Panc1 (cell line): ENCODE measurements around the gene SGO2. TPM values are rescaled to one million over a fixed set of nuclear protein-coding genes. Genes with fewer than 3 reads are reported as not detected.

Source experiments
- ATAC-seq: fragments of 200-7000 bp; cut with Tn5 transposase; 2 replicates; pipeline ENCODE4 v1.9.1; 2020; ENCODE audit warnings: mild to moderate bottlenecking, moderate library complexity
- BruUV-seq: library from RNA; stranded (reverse); fragments of 400-500 nt; replicated peaks from 2 replicates; lab custom pipeline; 2021; lab: Mats Ljungman, UMichigan
- CTCF ChIA-PET: fragments of 300-600 bp; sonication (Branson Sonifier 250); formaldehyde crosslinking; loops from one replicate; lab custom pipeline; 2022; ENCODE audit warnings: antibody characterized with exemption; lab: Charles Lee
- POLR2A ChIA-PET: fragments of 300-600 bp; sonication (Branson Sonifier 250); formaldehyde crosslinking; loops from one replicate; lab custom pipeline; 2022; ENCODE audit warnings: antibody characterized with exemption; lab: Charles Lee
- DNase-seq: peaks from one replicate; pipeline ENCODE4 v3.0.0-alpha.2; 2010; ENCODE audit warnings: low read depth, low spot score
- H3K27ac ChIP-seq: 2 replicates; pipeline ENCODE4 v1.5.1; 2011; ENCODE audit warnings: mild to moderate bottlenecking, low read length, inconsistent platforms
- H3K27me3 ChIP-seq: fragments of 200-500 bp; sonication (Bioruptor generic); 2 replicates; pipeline ENCODE4 v1.6.0; 2014; ENCODE audit warnings: low read length, inconsistent platforms; ENCODE audit not compliant: control insufficient read depth, insufficient read depth
- H3K36me3 ChIP-seq: fragments of 200-500 bp; sonication (Bioruptor generic); 2 replicates; pipeline ENCODE4 v1.5.1; 2014; ENCODE audit warnings: inconsistent platforms, mild to moderate bottlenecking, low read length, moderate library complexity; ENCODE audit not compliant: control insufficient read depth, insufficient read depth
- H3K4me1 ChIP-seq: 2 replicates; pipeline ENCODE4 v1.5.1; 2011; ENCODE audit warnings: inconsistent platforms, mild to moderate bottlenecking, low read length, moderate library complexity; ENCODE audit not compliant: control insufficient read depth, insufficient read depth
- H3K4me3 ChIP-seq, 2 experiments: 2 replicates each; pipeline ENCODE4 v1.5.1; 2011 to 2012; ENCODE audit warnings: low read depth in 2 of 2, low read length in 2 of 2, mild to moderate bottlenecking in 2 of 2, inconsistent platforms in 1 of 2, moderate library complexity in 1 of 2
- H3K9me3 ChIP-seq: fragments of 200-500 bp; sonication (Bioruptor generic); 2 replicates; pipeline ENCODE4 v1.5.1; 2014; ENCODE audit warnings: low read depth, mild to moderate bottlenecking, inconsistent platforms, low read length, moderate library complexity; ENCODE audit not compliant: control insufficient read depth, insufficient read depth
- POLR2AphosphoS5 ChIP-seq: IDR thresholded peaks from 2 replicates; pipeline ENCODE4 v1.6.1; 2012; ENCODE audit warnings: mild to moderate bottlenecking, low read depth, low read length, moderate library complexity
- SIN3A ChIP-seq: IDR thresholded peaks from 2 replicates; pipeline ENCODE4 v1.6.1; 2012; ENCODE audit warnings: low read depth, mild to moderate bottlenecking, low read length, moderate library complexity, borderline replicate concordance; ENCODE audit not compliant: insufficient read depth
- TCF7L2 ChIP-seq: IDR thresholded peaks from 2 replicates; pipeline ENCODE4 v1.6.1; 2011; ENCODE audit warnings: mild to moderate bottlenecking, low read depth, low read length, inconsistent platforms
- in situ Hi-C: cut with HindIII; loops from 2 replicates; pipeline ENCODE4 v1.10.0; 2016; ENCODE audit warnings: low sequenced_read_pairs, low pct_unique_long_range_greater_than_20kb
- intact Hi-C: fragments of 100-400 bp; cut with micrococcal nuclease; formaldehyde crosslinking; loops from one replicate; pipeline ENCODE4 v1.10.0; 2022; ENCODE audit not compliant: unreplicated experiment
- total RNA-seq: library from RNA; stranded (reverse); gene quantifications from one replicate; pipeline ENCODE4 v1.2.1, GENCODE V29; 2021; ENCODE audit not compliant: unreplicated experiment
- TF ChIP-seq, protein P1 (sequence below), 2 experiments: IDR thresholded peaks; 2 replicates each; pipeline ENCODE4 v1.6.1; 2011 to 2012; ENCODE audit warnings: low read depth in 2 of 2, control low read depth in 1 of 2, low read length in 1 of 2, mild to moderate bottlenecking in 1 of 2, moderate library complexity in 1 of 2; ENCODE audit not compliant: insufficient read depth in 1 of 2
- TF ChIP-seq, protein P2 (sequence below): fragments of 450-650 bp; IDR thresholded peaks from 2 replicates; pipeline ENCODE4 v1.5.1; 2017; ENCODE audit warnings: mild to moderate bottlenecking

SGO2 gene
- total RNA-seq, 1 experiment from 2014 or later = 34.0 TPM

- no peaks in the 10 kb centered on the region for H3K27me3 ChIP-seq
- no peak overlapping the region for H3K27ac ChIP-seq
- no peaks in the 10 kb centered on the region for H3K4me1 ChIP-seq
- H3K4me3 ChIP-seq = no peak overlapping the region
- H3K36me3 ChIP-seq = no peaks in the 10 kb centered on the region
- no peak for DNase-seq
- POLR2A ChIA-PET = no interaction called here
- no peak for ATAC-seq
- BruUV-seq = no TSS peak
- CTCF ChIA-PET = no interaction called here
- in situ Hi-C loops (no loop called here), intact Hi-C loops (no loop called here)
- no peak for TF ChIP-seq TCF7L2
- TF ChIP-seq SIN3A = no peak
- TF ChIP-seq, protein P1, sequence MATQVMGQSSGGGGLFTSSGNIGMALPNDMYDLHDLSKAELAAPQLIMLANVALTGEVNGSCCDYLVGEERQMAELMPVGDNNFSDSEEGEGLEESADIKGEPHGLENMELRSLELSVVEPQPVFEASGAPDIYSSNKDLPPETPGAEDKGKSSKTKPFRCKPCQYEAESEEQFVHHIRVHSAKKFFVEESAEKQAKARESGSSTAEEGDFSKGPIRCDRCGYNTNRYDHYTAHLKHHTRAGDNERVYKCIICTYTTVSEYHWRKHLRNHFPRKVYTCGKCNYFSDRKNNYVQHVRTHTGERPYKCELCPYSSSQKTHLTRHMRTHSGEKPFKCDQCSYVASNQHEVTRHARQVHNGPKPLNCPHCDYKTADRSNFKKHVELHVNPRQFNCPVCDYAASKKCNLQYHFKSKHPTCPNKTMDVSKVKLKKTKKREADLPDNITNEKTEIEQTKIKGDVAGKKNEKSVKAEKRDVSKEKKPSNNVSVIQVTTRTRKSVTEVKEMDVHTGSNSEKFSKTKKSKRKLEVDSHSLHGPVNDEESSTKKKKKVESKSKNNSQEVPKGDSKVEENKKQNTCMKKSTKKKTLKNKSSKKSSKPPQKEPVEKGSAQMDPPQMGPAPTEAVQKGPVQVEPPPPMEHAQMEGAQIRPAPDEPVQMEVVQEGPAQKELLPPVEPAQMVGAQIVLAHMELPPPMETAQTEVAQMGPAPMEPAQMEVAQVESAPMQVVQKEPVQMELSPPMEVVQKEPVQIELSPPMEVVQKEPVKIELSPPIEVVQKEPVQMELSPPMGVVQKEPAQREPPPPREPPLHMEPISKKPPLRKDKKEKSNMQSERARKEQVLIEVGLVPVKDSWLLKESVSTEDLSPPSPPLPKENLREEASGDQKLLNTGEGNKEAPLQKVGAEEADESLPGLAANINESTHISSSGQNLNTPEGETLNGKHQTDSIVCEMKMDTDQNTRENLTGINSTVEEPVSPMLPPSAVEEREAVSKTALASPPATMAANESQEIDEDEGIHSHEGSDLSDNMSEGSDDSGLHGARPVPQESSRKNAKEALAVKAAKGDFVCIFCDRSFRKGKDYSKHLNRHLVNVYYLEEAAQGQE (IDR thresholded peaks at IDR 0.05; ENCODE audit: insufficient read depth in 1 of 2, low read depth in 2 of 2, low read length in 1 of 2) = no peak
- no peak for TF ChIP-seq POLR2AphosphoS5
- TF ChIP-seq, protein P2, sequence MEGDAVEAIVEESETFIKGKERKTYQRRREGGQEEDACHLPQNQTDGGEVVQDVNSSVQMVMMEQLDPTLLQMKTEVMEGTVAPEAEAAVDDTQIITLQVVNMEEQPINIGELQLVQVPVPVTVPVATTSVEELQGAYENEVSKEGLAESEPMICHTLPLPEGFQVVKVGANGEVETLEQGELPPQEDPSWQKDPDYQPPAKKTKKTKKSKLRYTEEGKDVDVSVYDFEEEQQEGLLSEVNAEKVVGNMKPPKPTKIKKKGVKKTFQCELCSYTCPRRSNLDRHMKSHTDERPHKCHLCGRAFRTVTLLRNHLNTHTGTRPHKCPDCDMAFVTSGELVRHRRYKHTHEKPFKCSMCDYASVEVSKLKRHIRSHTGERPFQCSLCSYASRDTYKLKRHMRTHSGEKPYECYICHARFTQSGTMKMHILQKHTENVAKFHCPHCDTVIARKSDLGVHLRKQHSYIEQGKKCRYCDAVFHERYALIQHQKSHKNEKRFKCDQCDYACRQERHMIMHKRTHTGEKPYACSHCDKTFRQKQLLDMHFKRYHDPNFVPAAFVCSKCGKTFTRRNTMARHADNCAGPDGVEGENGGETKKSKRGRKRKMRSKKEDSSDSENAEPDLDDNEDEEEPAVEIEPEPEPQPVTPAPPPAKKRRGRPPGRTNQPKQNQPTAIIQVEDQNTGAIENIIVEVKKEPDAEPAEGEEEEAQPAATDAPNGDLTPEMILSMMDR = no peak
- H3K9me3 ChIP-seq = no peaks in the 10 kb centered on the region
Measured at GRCh38 chr2:200622106-200622505, 96.1 kb downstream of the SGO2 start.

DNA sequence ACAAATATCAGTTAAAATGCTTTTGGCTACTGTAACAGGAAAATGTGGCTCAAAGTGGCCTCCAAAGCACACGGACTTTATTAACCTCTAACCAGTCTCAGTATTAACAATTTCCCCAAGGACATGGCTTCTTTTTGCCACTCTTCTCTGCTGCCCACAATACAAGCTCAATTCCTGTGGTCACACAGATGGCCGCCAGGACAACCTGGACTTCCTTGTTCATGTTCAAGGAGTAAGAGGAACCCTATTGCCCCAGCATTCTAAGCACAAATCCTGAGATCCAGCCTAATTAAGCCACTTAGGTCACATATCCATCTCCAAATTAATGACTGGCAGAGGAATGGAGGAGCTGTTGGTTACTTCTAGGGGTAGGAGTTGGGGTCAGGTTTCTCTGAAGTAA lies 98.0 kb downstream of the SGO2 start:
- in situ Hi-C loops = no loop called here
- BruUV-seq = no TSS peak
- Histone ChIP-seq H3K4me3 (no peak overlapping the region), H3K27ac (no peak overlapping the region), H3K36me3 (no peaks in the 10 kb centered on the region), H3K27me3 (no peaks in the 10 kb centered on the region), H3K9me3 (no peaks in the 10 kb centered on the region), H3K4me1 (no peaks in the 10 kb centered on the region)
- no peak for ATAC-seq
- intact Hi-C loops = no loop called here
- no peak for TF ChIP-seq SIN3A
- TF ChIP-seq, protein P1 (IDR thresholded peaks at IDR 0.05; ENCODE audit: insufficient read depth in 1 of 2, low read depth in 2 of 2, low read length in 1 of 2) = no peak
- no peak for TF ChIP-seq POLR2AphosphoS5
- no peak for TF ChIP-seq TCF7L2
- TF ChIP-seq, protein P2 = no peak
- CTCF ChIA-PET = no interaction called here
- no peak for DNase-seq
- POLR2A ChIA-PET = interaction anchor here (0.6 kb wide), 1 partner anchor 23 kb away, joined by 3 read pairs; no protein-coding TSS in a partner anchor
